Endothelial cell of umbilical vein (primary cell): ENCODE data around the gene B9D1.

Experiments
- EZH2 ChIP-seq: IDR thresholded peaks from 2 replicates; pipeline ENCODE4 v1.6.1; 2012; ENCODE audit warnings: borderline replicate concordance, low read depth, mild to moderate bottlenecking, moderate library complexity, low read length, inconsistent platforms; ENCODE audit not compliant: severe bottlenecking
- TF ChIP-seq, protein P1 (sequence below), 2 donors: IDR thresholded peaks; 1 replicate in 1 of 2; 2 replicates in 1 of 2; pipeline ENCODE4 v1.5.1; 2011; ENCODE audit warnings: low read length in 2 of 2, mild to moderate bottlenecking in 2 of 2, moderate library complexity in 2 of 2, control low read depth in 1 of 2, inconsistent platforms in 1 of 2, low read depth in 1 of 2; ENCODE audit not compliant: insufficient read depth in 1 of 2; ENCODE audit errors: extremely low read depth in 1 of 2

DNA sequence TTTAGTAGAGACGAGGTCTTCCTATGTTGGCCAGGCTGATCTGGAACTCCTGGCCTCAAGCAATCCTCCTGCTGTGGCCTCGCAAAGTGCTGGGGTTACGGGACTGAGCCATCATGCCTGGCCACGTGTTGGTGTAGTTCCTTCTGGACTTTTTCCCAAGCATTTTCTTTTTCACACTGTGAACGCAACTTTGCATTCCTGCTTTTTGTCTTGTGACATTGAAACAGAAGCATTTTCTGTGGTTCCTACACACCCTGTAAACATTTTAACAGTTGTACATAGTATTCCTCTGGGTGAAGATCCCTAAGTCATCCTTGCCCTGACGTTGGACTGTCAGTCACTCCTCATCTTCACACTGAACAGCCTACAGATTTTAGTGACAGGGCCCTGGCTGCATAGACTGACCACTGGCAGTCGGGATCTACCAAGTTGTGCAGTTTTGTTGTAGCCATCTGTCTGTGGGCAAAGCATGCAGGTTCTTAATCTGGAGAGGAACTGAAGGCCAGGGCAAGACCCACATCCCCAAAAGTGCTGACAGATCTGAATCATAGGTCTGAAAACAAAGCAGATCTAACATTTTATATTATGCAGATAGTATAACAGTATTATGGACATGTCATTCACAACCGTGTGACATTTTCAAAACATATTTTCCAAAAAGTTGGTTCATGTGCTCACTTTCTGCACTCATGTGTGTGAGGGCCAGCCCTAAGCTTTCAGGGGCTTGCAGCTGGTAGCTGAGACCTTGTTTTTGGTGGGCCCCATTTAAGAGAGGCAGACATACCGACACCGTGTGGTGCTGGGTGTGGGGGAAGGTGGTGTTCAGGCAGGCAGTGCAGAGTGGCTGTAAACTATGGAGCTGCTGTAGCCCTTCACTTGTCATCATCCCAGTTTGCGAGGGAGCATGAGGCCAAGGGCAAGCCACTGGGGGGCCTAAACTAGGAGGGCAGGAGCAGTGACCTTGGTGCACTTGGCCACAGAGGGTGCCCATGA lies 65.4 kb downstream of the B9D1 start:
- TF ChIP-seq, protein P1, sequence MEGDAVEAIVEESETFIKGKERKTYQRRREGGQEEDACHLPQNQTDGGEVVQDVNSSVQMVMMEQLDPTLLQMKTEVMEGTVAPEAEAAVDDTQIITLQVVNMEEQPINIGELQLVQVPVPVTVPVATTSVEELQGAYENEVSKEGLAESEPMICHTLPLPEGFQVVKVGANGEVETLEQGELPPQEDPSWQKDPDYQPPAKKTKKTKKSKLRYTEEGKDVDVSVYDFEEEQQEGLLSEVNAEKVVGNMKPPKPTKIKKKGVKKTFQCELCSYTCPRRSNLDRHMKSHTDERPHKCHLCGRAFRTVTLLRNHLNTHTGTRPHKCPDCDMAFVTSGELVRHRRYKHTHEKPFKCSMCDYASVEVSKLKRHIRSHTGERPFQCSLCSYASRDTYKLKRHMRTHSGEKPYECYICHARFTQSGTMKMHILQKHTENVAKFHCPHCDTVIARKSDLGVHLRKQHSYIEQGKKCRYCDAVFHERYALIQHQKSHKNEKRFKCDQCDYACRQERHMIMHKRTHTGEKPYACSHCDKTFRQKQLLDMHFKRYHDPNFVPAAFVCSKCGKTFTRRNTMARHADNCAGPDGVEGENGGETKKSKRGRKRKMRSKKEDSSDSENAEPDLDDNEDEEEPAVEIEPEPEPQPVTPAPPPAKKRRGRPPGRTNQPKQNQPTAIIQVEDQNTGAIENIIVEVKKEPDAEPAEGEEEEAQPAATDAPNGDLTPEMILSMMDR (IDR thresholded peaks at IDR 0.05; ENCODE audit: extremely low read depth in 1 of 2, insufficient read depth in 1 of 2, low read depth in 1 of 2, low read length in 2 of 2) = no peak
- TF ChIP-seq EZH2 = no peak
